ENCODE data around the gene CORO2A.

The CORO2A gene

GRCh38 chr9:98211260-98211659 is 18.8 kb upstream of the CORO2A start:
- TF ChIP-seq CTCF (IDR thresholded peaks at IDR 0.05) (no peak), ZFX (IDR thresholded peaks at IDR 0.05; ENCODE audit: borderline replicate concordance) (no peak)
- H3K27ac ChIP-seq: no peak overlapping the region

- no peak overlapping the region for H3K27ac ChIP-seq
- TF ChIP-seq ZFX (IDR thresholded peaks at IDR 0.05; ENCODE audit: borderline replicate concordance) (no peak), CTCF (IDR thresholded peaks at IDR 0.05) (no peak)
Observed at GRCh38 chr9:98210435-98210834, 18.0 kb upstream of the CORO2A start.

GRCh38 chr9:98209530-98209929 is 17.1 kb upstream of the CORO2A start:
- H3K27ac ChIP-seq: no peak overlapping the region
- TF ChIP-seq CTCF (IDR thresholded peaks at IDR 0.05) (no peak), ZFX (IDR thresholded peaks at IDR 0.05; ENCODE audit: borderline replicate concordance) (no peak)

GRCh38 chr9:98208635-98209034 is 16.2 kb upstream of the CORO2A start:
- TF ChIP-seq CTCF (IDR thresholded peaks at IDR 0.05) (no peak), ZFX (IDR thresholded peaks at IDR 0.05; ENCODE audit: borderline replicate concordance) (no peak)

GRCh38 chr9:98207606-98208005 is 15.2 kb upstream of the CORO2A start:
- no peak for TF ChIP-seq ZFX (IDR thresholded peaks at IDR 0.05; ENCODE audit: borderline replicate concordance)
- no peak for TF ChIP-seq CTCF (IDR thresholded peaks at IDR 0.05)

More at GRCh38 chr9:98208635-98209034, 16.2 kb upstream of the CORO2A start:
- H3K27ac ChIP-seq: no peak overlapping the region

GRCh38 chr9:98206754-98207153 is 14.3 kb upstream of the CORO2A start:
- no peak for TF ChIP-seq ZFX (IDR thresholded peaks at IDR 0.05; ENCODE audit: borderline replicate concordance)
- no peak for TF ChIP-seq CTCF (IDR thresholded peaks at IDR 0.05)
- H3K27ac ChIP-seq: no peak overlapping the region

More at GRCh38 chr9:98207606-98208005, 15.2 kb upstream of the CORO2A start:
- H3K27ac ChIP-seq: no peak overlapping the region

GRCh38 chr9:98204692-98205091 is 12.3 kb upstream of the CORO2A start:
- no peak for TF ChIP-seq ZFX (IDR thresholded peaks at IDR 0.05; ENCODE audit: borderline replicate concordance)
- no peak for TF ChIP-seq CTCF (IDR thresholded peaks at IDR 0.05)
- H3K27ac ChIP-seq: no peak overlapping the region
